ENCODE results near the gene GPR45. TPM values are rescaled to one million over a fixed set of nuclear protein-coding genes. Genes with fewer than 3 reads are reported as not detected.

The GPR45 gene
- total and polyA plus RNA-seq, 8 donors, result not detected

- Histone ChIP-seq H3K36me3 (no peaks in the 10 kb centered on the region), H3K27me3 (peaks cover 0 to 17% (median 0%) of the 10 kb centered on the region in 3 donors), H3K27ac (no peak overlapping the region), H3K4me1 (peaks cover 0 to 26% (median 4%) of the 10 kb centered on the region in 4 donors), H3K9me3 (no peaks in the 10 kb centered on the region), H3K4me3 (no peak overlapping the region)
- WGBS, 5 donors, result 86 to 97% (median 94%) methylated on average over 2 of the region's 2 CpGs
- TF ChIP-seq POLR2A (IDR thresholded peaks at IDR 0.05) (no peak), CTCF (IDR thresholded peaks at IDR 0.05) (no peak), POLR2AphosphoS5 (IDR thresholded peaks at IDR 0.05) (no peak), EP300 (IDR thresholded peaks at IDR 0.05) (no peak)
- DNase-seq, result no peak
- intact Hi-C loops (cut with DNase I; ENCODE audit: low total_unique reads), result loop anchor here (5.0 kb wide), 1 partner anchor 128 kb away; no protein-coding TSS in a partner anchor
Measured at GRCh38 chr2:105239924-105240323, 1.6 kb upstream of the GPR45 start.

GRCh38 chr2:105242286-105242993, 897 bp downstream of the GPR45 start:
- no peaks in the 10 kb centered on the region for H3K27me3 ChIP-seq
- H3K27ac ChIP-seq, result no peak overlapping the region
- 95 to 97% (median 96%) methylated on average over 44 to 50 of the region's 50 CpGs for WGBS, 5 donors
- intact Hi-C loops (cut with DNase I; ENCODE audit: low total_unique reads), result no loop called here
- no peaks in the 10 kb centered on the region for H3K36me3 ChIP-seq
- no peaks in the 10 kb centered on the region for H3K9me3 ChIP-seq
- DNase-seq, result no peak
- no peak overlapping the region for H3K4me3 ChIP-seq
- peaks cover 0 to 11% (median 0%) of the 10 kb centered on the region in 4 donors for H3K4me1 ChIP-seq
- TF ChIP-seq CTCF (IDR thresholded peaks at IDR 0.05), result no peak
- no peak for TF ChIP-seq POLR2AphosphoS5 (IDR thresholded peaks at IDR 0.05)
- TF ChIP-seq EP300 (IDR thresholded peaks at IDR 0.05), result no peak
- no peak for TF ChIP-seq POLR2A (IDR thresholded peaks at IDR 0.05)

GRCh38 chr2:105243961-105244360, 2.4 kb downstream of the GPR45 start:
- Histone ChIP-seq H3K36me3 (no peaks in the 10 kb centered on the region), H3K4me3 (no peak overlapping the region), H3K27ac (no peak overlapping the region), H3K9me3 (no peaks in the 10 kb centered on the region), H3K27me3 (no peaks in the 10 kb centered on the region), H3K4me1 (no peaks in the 10 kb centered on the region)
- no peak for TF ChIP-seq EP300 (IDR thresholded peaks at IDR 0.05)
- TF ChIP-seq POLR2A (IDR thresholded peaks at IDR 0.05), result no peak
- TF ChIP-seq POLR2AphosphoS5 (IDR thresholded peaks at IDR 0.05), result no peak
- no peak for TF ChIP-seq CTCF (IDR thresholded peaks at IDR 0.05)
- intact Hi-C loops (cut with DNase I; ENCODE audit: low total_unique reads), result no loop called here
- 56 to 64% (median 59%) methylated on average over 5 of the region's 5 CpGs for WGBS, 5 donors
- DNase-seq, result no peak

GRCh38 chr2:105244451-105244850, 2.9 kb downstream of the GPR45 start:
- WGBS, 5 donors, result 69 to 82% (median 80%) methylated on average over 3 of the region's 3 CpGs
- Histone ChIP-seq H3K4me3 (no peak overlapping the region), H3K36me3 (no peaks in the 10 kb centered on the region), H3K9me3 (no peaks in the 10 kb centered on the region), H3K27ac (no peak overlapping the region), H3K4me1 (no peaks in the 10 kb centered on the region), H3K27me3 (no peaks in the 10 kb centered on the region)
- TF ChIP-seq POLR2AphosphoS5 (IDR thresholded peaks at IDR 0.05), result no peak
- TF ChIP-seq EP300 (IDR thresholded peaks at IDR 0.05), result no peak
- no peak for TF ChIP-seq POLR2A (IDR thresholded peaks at IDR 0.05)
- TF ChIP-seq CTCF (IDR thresholded peaks at IDR 0.05), result no peak
- DNase-seq, result no peak
- intact Hi-C loops (cut with DNase I; ENCODE audit: low total_unique reads), result no loop called here
